ENCODE results near the gene ALG8. TPM values are rescaled to one million over a fixed set of nuclear protein-coding genes. Genes with fewer than 3 reads are reported as not detected.
"Not testable (repeated sequence)": the region's sequence is repeated elsewhere in the genome, so short reads cannot be mapped to it uniquely, and the experiment has no call there.

ALG8 gene
- total RNA-seq, 4 donors from 2014 or later = 24.4 to 47.0 (median 32.6) TPM

DNA sequence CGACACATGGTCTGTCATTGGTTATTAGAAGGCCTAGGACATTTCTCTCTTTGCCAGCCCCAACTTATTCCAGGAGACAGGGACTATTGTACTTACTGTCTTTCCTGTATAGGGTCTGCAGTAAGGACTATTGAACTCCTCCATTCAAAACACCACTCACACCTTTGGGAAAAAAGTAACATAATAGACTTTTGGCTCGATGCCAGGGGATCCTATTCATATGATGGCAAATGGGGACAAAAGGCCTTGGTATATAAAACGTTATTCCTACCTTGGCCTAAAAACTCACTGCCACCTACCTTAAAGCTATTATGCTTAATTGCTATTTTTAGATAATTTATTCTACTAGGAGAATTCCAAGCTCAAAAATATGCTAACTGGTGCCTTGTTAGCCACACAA, 53.5 kb downstream of the ALG8 start:
- TF ChIP-seq, protein P1, sequence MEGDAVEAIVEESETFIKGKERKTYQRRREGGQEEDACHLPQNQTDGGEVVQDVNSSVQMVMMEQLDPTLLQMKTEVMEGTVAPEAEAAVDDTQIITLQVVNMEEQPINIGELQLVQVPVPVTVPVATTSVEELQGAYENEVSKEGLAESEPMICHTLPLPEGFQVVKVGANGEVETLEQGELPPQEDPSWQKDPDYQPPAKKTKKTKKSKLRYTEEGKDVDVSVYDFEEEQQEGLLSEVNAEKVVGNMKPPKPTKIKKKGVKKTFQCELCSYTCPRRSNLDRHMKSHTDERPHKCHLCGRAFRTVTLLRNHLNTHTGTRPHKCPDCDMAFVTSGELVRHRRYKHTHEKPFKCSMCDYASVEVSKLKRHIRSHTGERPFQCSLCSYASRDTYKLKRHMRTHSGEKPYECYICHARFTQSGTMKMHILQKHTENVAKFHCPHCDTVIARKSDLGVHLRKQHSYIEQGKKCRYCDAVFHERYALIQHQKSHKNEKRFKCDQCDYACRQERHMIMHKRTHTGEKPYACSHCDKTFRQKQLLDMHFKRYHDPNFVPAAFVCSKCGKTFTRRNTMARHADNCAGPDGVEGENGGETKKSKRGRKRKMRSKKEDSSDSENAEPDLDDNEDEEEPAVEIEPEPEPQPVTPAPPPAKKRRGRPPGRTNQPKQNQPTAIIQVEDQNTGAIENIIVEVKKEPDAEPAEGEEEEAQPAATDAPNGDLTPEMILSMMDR (IDR thresholded peaks at IDR 0.05) = no peak
- ATAC-seq (ENCODE audit: low FRiP score) = no peak
- DNase-seq (ENCODE audit: low spot score) = no peak

DNA sequence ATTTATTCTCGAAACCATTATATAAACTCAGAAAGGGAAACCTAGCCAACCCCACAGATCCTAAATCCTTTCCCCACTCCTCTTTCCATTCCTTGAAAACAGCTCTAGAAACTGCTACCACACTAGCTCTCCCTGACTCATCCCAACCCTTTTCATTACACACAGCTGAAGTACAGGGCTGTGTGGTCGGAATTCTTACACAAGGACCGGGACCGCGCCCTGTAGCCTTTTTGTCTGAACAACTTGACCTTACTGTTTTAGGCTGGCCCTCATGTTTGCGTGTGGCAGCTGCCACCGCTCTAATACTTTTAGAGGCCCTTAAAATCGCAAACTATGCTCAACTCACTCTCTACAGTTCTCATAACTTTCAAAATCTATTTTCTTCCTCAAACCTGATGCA, 54.9 kb downstream of the ALG8 start:
- not testable (repeated sequence) for DNase-seq (ENCODE audit: low spot score); ATAC-seq (ENCODE audit: low FRiP score)

DNA sequence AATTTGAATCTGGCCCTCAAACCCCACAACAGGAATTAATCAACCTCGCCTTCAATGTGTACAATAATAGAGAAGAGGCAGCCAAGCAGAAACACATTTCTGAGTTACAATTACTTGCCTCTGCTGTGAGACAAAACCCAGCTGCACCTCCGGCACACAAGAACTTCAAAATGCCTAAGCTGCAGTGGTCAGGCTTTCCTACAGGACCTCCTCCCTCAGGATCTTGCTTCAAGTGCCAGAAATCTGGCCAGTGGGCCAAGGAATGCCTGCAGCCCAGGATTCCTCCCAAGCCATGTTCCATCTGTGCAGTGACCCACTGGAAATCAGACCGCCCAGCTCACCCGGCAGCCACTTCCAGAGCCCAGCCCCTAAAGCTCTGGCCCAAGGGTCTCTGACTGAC, 56.4 kb downstream of the ALG8 start:
- TF ChIP-seq, protein P1 (IDR thresholded peaks at IDR 0.05) = no peak
- ATAC-seq (ENCODE audit: low FRiP score) (no peak), DNase-seq (ENCODE audit: low spot score) (no peak)

DNA sequence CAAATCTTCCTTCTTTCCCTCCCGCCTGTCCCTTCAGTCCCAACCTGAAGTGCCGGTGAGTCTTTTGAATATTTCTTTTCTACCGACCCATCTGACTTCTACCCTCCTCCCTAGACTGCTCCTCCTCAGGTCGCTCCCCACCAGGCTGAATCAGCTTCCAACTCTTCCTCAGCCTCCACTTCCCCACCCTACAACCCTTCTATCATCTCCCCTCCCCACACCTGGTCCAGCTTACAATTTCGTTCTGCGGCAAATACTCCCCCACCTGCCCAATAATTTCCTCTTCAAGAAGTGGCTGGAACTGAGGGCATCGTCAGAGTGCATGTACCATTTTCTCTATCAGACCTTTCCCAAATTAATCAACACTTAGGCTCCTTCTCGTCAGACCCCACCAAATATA, 57.3 kb downstream of the ALG8 start:
- ATAC-seq (ENCODE audit: low FRiP score) = no peak
- no peak for DNase-seq (ENCODE audit: low spot score)

DNA sequence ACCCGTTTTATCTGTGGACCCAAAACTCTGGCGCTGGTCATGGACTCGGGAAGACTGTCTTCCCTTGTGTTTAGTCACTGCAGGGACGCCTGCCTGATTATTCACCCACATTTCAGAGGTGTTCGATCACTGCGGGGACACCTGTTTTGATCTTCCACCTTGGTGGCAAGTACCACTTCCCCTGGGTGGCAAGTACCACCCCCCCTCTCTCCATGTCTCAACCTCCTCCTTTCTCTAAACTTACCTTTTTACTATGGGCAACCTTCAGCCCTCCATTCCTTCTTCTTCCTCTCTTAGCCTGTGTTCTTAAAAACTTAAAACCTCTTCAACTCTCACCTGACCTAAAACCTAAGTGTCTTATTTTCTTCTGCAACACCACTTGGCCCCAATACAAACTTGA, 57.8 kb downstream of the ALG8 start:
- DNase-seq (ENCODE audit: low spot score) = no peak
- TF ChIP-seq, protein P1 (IDR thresholded peaks at IDR 0.05) = no peak
- ATAC-seq (ENCODE audit: low FRiP score) = no peak

More for the DNA sequence above, 57.3 kb downstream of the ALG8 start:
- TF ChIP-seq, protein P1 (IDR thresholded peaks at IDR 0.05) = no peak

DNA sequence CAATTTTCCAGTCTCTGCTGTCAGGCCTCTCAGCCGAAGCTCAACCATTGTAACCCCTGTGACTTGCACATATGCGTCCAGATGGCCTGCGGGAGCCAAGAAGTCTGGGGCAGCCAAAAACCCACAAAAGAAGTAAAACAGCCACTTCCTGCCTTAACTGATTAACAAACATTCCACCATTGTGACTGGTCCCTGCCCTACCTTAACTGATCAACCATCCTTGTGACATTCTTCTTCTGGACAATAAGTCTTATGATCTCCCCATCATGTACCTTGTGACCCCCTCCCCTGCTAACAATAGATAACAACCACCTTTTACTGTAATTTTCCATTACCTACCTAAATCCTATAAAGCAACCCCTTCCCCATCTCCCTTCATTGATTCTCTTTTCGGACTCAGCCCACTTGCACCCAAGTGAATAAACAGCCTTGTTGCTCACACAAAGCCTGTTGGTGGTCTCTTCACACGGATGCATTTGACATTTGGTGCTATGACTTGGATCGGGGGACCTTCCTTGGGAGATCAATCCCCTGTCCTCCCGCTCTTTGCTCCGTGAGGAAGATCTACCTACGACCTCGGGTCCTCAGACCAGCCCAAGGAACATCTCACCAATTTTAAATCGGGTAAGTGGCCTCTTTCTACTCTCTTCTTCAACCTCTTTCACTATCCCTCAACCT, 58.5 kb downstream of the ALG8 start:
- ATAC-seq (ENCODE audit: low FRiP score) = no peak
- no peak for DNase-seq (ENCODE audit: low spot score)

DNA sequence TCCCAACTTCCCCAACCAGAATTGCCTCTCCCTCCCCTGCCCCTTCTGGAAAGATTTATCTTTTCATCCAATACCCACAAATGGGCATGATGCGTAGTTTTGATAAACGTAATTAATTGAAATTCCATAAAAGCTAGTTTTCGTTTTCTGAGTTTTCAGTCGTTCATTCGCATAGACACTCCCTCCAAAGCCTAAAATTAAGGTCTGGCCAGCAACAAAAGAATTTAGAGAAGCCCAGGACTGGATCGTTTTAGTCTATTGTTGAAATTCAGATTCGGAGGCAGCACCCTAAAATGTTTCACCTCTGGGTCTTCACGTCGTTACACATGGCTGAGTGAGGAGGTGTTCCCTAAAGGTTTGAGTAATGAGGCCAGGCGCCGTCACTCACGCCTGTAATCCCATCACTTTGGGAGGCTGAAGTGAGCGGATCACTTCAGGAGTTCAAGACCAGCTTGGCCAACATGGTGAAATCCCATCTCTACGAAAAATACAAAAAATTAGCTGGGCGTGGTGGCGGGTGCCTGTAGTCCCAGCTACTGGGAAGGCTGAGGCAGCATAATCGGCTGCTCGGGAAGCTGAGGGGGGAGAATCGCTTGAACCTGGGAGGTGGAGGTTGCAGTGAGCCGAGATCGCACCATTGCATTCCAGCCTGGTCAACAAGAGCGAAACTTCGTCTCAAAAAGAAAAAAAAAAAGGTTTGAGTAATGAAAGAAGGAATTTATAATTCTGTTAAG, 59.2 kb downstream of the ALG8 start:
- ATAC-seq (ENCODE audit: low FRiP score) = no peak
- DNase-seq (ENCODE audit: low spot score) = no peak
- TF ChIP-seq, protein P1 (IDR thresholded peaks at IDR 0.05) = no peak

More for the DNA sequence above, 58.5 kb downstream of the ALG8 start:
- TF ChIP-seq, protein P1 (IDR thresholded peaks at IDR 0.05) = no peak
